ENCODE data around the gene EFL1. TPM values are rescaled to one million over a fixed set of nuclear protein-coding genes. Genes with fewer than 3 reads are reported as not detected.
"Not testable (repeated sequence)": the region's sequence is repeated elsewhere in the genome, so short reads cannot be mapped to it uniquely, and the experiment has no call there.

EFL1 gene
- total RNA-seq: 21.9 and 22.0 TPM in 2 replicates
- 5.7 and 6.6 TPM in 2 replicates for polyA plus RNA-seq
- 11.3 and 12.1 TPM in 2 replicates for polyA plus RNA-seq (2011; cell fraction: cytosol; rRNA removed)
- 13.8 and 18.2 TPM in 2 replicates for polyA plus RNA-seq (2011; cell fraction: nucleus; rRNA removed)
- 12.9 and 15.5 TPM in 2 replicates for polyA plus RNA-seq (2012)
- polyA minus RNA-seq: 30.4 and 31.1 TPM in 2 replicates
- polyA minus RNA-seq (2011; cell fraction: cytosol; rRNA and poly(A)+ RNA removed): 31.5 TPM
- polyA minus RNA-seq (2011; cell fraction: nucleus; rRNA and poly(A)+ RNA removed): 36.1 and 58.5 TPM in 2 replicates
- percentile 80 among the genes with signal in this experiment for Bru-seq, nascent RNA
- BruChase-seq, experiment 1, labeled RNA remaining after a 6-hour chase: percentile 57 among the genes with signal in this experiment
- BruChase-seq, experiment 2, labeled RNA remaining after a 2-hour chase: percentile 59 among the genes with signal in this experiment
- long read RNA-seq, transcript EFL1-201 (20 exons, 3,675 nt): major isoform, 37 of 53 reads
- long read RNA-seq, partial matches to known transcripts: 6 of 53 reads
- long read RNA-seq, other reads (novel, unspliced or antisense): 10 of 53 reads

DNA sequence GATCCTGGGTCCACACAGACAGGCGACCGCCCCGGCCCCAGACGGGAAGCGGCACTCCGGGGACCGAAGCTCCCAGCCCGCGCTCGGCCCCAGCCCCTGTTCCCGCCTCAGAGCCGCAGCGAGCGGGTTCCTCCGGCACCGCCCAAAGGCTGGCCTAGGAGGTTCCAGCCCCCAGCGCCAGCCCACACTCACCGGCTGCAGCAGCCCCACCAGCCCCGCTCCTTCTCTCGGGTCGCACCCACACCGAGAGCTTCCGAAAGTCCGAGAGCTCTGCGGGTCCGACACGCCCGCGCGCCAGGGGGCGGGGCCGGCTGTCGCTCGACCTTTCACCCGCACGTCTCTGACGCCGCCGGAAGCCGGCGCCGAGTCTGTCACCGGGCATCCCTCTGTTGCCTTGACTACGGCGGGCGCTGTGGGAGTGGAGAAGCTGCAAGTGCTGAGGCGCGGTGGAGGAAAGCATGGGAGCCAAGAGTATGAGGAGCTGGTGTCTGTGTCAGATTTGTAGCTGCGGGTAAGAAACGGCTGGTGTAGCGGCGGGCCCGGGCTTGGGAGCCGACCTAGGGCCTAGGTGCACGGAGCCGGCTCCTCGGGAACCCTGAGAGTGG lies at the start of gene EFL1, which contains the start of gene SAXO2:
TSS of gene EFL1 (minus strand) at position 313 of the 605 bp plus-strand sequence. CDS start 956 bp downstream, outside the sequence.
TSS of gene SAXO2 (plus strand) at position 397 of the 605 bp plus-strand sequence. CDS start at position 459, 62 bp downstream.
- Histone ChIP-seq H3K4me3 (replicated peaks in 1 of 3; ENCODE audit: insufficient read depth in 1 of 3, low read depth in 1 of 3, low read length in 3 of 3) (peak within 1 kb of the TSS; percentile 36 to 76 (median 65)), H3K27me3 (ENCODE audit: control insufficient read depth in 2 of 2, insufficient read depth in 2 of 2, low read length in 2 of 2) (no peaks in the 10 kb centered on the region), H3K27ac (ENCODE audit: insufficient read depth, low read depth, low read length) (peak within 1 kb of the TSS; percentile 65), H4K20me1 (replicated peaks; ENCODE audit: control insufficient read depth, extremely low read depth, insufficient read depth, low read length) (no peaks in the 10 kb centered on the region), H2AFZ (ENCODE audit: low read depth, low read length) (peak within 1 kb of the TSS; percentile 50), H3K79me2 (ENCODE audit: control insufficient read depth, insufficient read depth, low read length) (peaks cover 14% of the 10 kb centered on the region), H3K4me1 (ENCODE audit: control insufficient read depth, extremely low read depth, insufficient read depth, low read length) (peaks cover 20% of the 10 kb centered on the region), H3K9me3 (replicated peaks; ENCODE audit: control insufficient read depth, insufficient read depth, low read length) (no peaks in the 10 kb centered on the region), H3K9me1 (replicated peaks; ENCODE audit: control insufficient read depth, extremely low read depth, insufficient read depth, low read length) (no peaks in the 10 kb centered on the region), H3K36me3 (ENCODE audit: control insufficient read depth in 2 of 2, extremely low read depth in 1 of 2, insufficient read depth in 2 of 2, low read length in 2 of 2) (no peaks in the 10 kb centered on the region), H3K4me2 (ENCODE audit: insufficient read depth, low read length) (peak within 1 kb of the TSS; percentile 80), H3K9ac (replicated peaks; ENCODE audit: extremely low read depth, insufficient read depth, low read length) (peak within 1 kb of the TSS; percentile 73)
- BruUV-seq (replicated peaks): no TSS peak
- CTCF ChIA-PET: interaction anchor here (1.2 to 1.3 kb wide), 2 partner anchors 18 to 996 kb away, joined by 3 read pairs; no protein-coding TSS in a partner anchor
- peak; percentile 85 for FAIRE-seq
- DNase-seq (ENCODE audit: low read depth, low spot score): peak; percentile 82
- dilution Hi-C loops (cut with MboI; ENCODE audit: extremely low pct_ligation_motif_present, low sequenced_read_pairs) (no loop called here), intact Hi-C loops (cut with micrococcal nuclease) (loop anchor here (2.0 kb wide), 1 partner anchor 216 kb away; the partner anchor contains the start of gene MEX3B)
- TF ChIP-seq GATA2 (IDR thresholded peaks at IDR 0.05; ENCODE audit: insufficient read depth, insufficient read length, low read depth, low read length) (no peak), POLR2A (IDR thresholded peaks at IDR 0.05; ENCODE audit: low read depth, low read length) (peak; percentile 22), EZH2 (IDR thresholded peaks at IDR 0.05; ENCODE audit: borderline replicate concordance, low read depth, low read length, severe bottlenecking) (no peak), MYC (IDR thresholded peaks at IDR 0.05; ENCODE audit: low read depth, low read length) (no peak), POLR2AphosphoS5 (IDR thresholded peaks at IDR 0.05; ENCODE audit: insufficient read depth, low read depth, low read length) (no peak), FOS (IDR thresholded peaks at IDR 0.05; ENCODE audit: borderline replicate concordance, insufficient read depth, low read length) (peak; percentile 27), JUN (IDR thresholded peaks at IDR 0.05; ENCODE audit: borderline replicate concordance, insufficient read depth, insufficient read length, low read depth) (no peak)
- TF ChIP-seq, protein P1, sequence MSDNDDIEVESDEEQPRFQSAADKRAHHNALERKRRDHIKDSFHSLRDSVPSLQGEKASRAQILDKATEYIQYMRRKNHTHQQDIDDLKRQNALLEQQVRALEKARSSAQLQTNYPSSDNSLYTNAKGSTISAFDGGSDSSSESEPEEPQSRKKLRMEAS (IDR thresholded peaks at IDR 0.05; ENCODE audit: insufficient read depth, insufficient read length): no peak
- TF ChIP-seq, protein P2, sequence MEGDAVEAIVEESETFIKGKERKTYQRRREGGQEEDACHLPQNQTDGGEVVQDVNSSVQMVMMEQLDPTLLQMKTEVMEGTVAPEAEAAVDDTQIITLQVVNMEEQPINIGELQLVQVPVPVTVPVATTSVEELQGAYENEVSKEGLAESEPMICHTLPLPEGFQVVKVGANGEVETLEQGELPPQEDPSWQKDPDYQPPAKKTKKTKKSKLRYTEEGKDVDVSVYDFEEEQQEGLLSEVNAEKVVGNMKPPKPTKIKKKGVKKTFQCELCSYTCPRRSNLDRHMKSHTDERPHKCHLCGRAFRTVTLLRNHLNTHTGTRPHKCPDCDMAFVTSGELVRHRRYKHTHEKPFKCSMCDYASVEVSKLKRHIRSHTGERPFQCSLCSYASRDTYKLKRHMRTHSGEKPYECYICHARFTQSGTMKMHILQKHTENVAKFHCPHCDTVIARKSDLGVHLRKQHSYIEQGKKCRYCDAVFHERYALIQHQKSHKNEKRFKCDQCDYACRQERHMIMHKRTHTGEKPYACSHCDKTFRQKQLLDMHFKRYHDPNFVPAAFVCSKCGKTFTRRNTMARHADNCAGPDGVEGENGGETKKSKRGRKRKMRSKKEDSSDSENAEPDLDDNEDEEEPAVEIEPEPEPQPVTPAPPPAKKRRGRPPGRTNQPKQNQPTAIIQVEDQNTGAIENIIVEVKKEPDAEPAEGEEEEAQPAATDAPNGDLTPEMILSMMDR (IDR thresholded peaks at IDR 0.05; ENCODE audit: extremely low read depth in 1 of 2, insufficient read depth in 1 of 2, low read depth in 1 of 2, low read length in 2 of 2): no peak
- POLR2A ChIA-PET: no interaction called here

DNA sequence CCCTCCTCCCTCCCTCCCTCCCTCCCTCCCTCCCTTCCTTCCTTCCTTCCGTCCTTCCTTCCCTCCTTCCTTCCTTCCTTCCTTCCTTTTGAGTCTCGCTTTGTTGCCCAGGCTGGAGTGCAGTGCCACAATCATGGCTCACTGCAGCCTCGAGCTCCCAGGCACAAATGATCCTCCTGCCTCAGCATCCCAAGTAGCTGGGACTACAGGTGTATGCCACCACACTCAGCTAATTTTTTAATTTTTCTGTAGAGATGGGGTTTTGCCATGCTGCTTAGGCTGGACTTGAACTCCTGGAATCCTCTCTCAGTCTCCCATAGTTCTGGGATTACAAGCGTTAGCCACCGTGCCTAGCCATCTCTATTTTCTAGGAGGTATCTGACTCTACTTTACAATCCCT lies 48.8 kb upstream of the EFL1 start:
- BruUV-seq (replicated peaks); H4K20me1 ChIP-seq (replicated peaks; ENCODE audit: control insufficient read depth, extremely low read depth, insufficient read depth, low read length); POLR2A ChIA-PET; H3K9me1 ChIP-seq (replicated peaks; ENCODE audit: control insufficient read depth, extremely low read depth, insufficient read depth, low read length); H3K4me1 ChIP-seq (ENCODE audit: control insufficient read depth, extremely low read depth, insufficient read depth, low read length); H3K79me2 ChIP-seq (ENCODE audit: control insufficient read depth, insufficient read depth, low read length); H3K4me2 ChIP-seq (ENCODE audit: insufficient read depth, low read length); H3K9ac ChIP-seq (replicated peaks; ENCODE audit: extremely low read depth, insufficient read depth, low read length); FAIRE-seq; H3K9me3 ChIP-seq (replicated peaks; ENCODE audit: control insufficient read depth, insufficient read depth, low read length); H3K27me3 ChIP-seq (ENCODE audit: control insufficient read depth in 2 of 2, insufficient read depth in 2 of 2, low read length in 2 of 2); dilution Hi-C loops (cut with MboI; ENCODE audit: extremely low pct_ligation_motif_present, low sequenced_read_pairs); H3K4me3 ChIP-seq (replicated peaks in 1 of 3; ENCODE audit: insufficient read depth in 1 of 3, low read depth in 1 of 3, low read length in 3 of 3); H2AFZ ChIP-seq (ENCODE audit: low read depth, low read length); DNase-seq (ENCODE audit: low read depth, low spot score); H3K27ac ChIP-seq (ENCODE audit: insufficient read depth, low read depth, low read length); CTCF ChIA-PET; H3K36me3 ChIP-seq (ENCODE audit: control insufficient read depth in 2 of 2, extremely low read depth in 1 of 2, insufficient read depth in 2 of 2, low read length in 2 of 2); intact Hi-C loops (cut with micrococcal nuclease): not testable (repeated sequence)

All from endothelial cell of umbilical vein (primary cell).